Measurements from ENCODE around the gene GTF3C4. TPM values are rescaled to one million over a fixed set of nuclear protein-coding genes. Genes with fewer than 3 reads are reported as not detected.

GTF3C4 gene
- total RNA-seq, 1 donor from 2014 or later, result 27.6 TPM

GRCh38 chr9:132645711-132646110, 24.6 kb upstream of the GTF3C4 start:
- Mint-ChIP-seq H3K36me3 (ENCODE audit: low read depth, unreplicated experiment) (peaks cover 19% of the 10 kb centered on the region), H3K4me3 (ENCODE audit: unreplicated experiment) (peak overlapping the region; percentile 53), H3K9me3 (ENCODE audit: unreplicated experiment) (no peaks in the 10 kb centered on the region), H3K27me3 (ENCODE audit: unreplicated experiment) (peaks cover 3% of the 10 kb centered on the region), H3K4me1 (ENCODE audit: unreplicated experiment) (peaks cover 3% of the 10 kb centered on the region), H3K27ac (ENCODE audit: unreplicated experiment) (no peak overlapping the region)
- no peak for DNase-seq (ENCODE audit: low spot score)
- TF ChIP-seq CTCF (IDR thresholded peaks at IDR 0.05; ENCODE audit: unreplicated experiment), result no peak

GRCh38 chr9:132646726-132647125, 23.5 kb upstream of the GTF3C4 start:
- Mint-ChIP-seq H3K4me3 (ENCODE audit: unreplicated experiment) (peak overlapping the region; percentile 9), H3K9me3 (ENCODE audit: unreplicated experiment) (no peaks in the 10 kb centered on the region), H3K4me1 (ENCODE audit: unreplicated experiment) (peaks cover 3% of the 10 kb centered on the region), H3K27me3 (ENCODE audit: unreplicated experiment) (peaks cover 3% of the 10 kb centered on the region), H3K27ac (ENCODE audit: unreplicated experiment) (no peak overlapping the region), H3K36me3 (ENCODE audit: low read depth, unreplicated experiment) (peaks cover 19% of the 10 kb centered on the region)
- TF ChIP-seq CTCF (IDR thresholded peaks at IDR 0.05; ENCODE audit: unreplicated experiment), result no peak
- DNase-seq (ENCODE audit: low spot score), result no peak

DNA sequence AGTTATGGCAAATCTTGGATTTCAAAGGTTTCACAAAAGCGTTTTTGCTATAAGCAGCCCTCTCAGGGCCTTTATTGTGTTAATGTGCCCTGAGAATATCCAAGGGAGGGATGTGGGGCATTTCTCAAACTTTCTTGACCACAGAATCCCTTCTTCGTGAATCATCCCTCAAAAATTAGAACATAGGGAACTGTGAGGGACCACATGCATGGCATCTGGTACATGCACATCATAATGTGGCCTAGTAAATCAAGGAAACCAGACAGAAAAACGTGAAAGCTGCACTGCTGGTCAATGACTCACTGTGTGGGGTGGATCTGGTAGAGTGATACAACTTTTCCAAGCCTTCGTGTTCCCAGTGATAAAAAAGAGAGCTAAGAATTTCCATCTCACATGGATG, 22.9 kb upstream of the GTF3C4 start:
- DNase-seq (ENCODE audit: low spot score), result no peak
- TF ChIP-seq CTCF (IDR thresholded peaks at IDR 0.05; ENCODE audit: unreplicated experiment), result no peak
- Mint-ChIP-seq H3K4me1 (ENCODE audit: unreplicated experiment) (peaks cover 3% of the 10 kb centered on the region), H3K9me3 (ENCODE audit: unreplicated experiment) (no peaks in the 10 kb centered on the region), H3K27ac (ENCODE audit: unreplicated experiment) (no peak overlapping the region), H3K27me3 (ENCODE audit: unreplicated experiment) (peaks cover 3% of the 10 kb centered on the region), H3K36me3 (ENCODE audit: low read depth, unreplicated experiment) (peaks cover 19% of the 10 kb centered on the region), H3K4me3 (ENCODE audit: unreplicated experiment) (no peak overlapping the region)

DNA sequence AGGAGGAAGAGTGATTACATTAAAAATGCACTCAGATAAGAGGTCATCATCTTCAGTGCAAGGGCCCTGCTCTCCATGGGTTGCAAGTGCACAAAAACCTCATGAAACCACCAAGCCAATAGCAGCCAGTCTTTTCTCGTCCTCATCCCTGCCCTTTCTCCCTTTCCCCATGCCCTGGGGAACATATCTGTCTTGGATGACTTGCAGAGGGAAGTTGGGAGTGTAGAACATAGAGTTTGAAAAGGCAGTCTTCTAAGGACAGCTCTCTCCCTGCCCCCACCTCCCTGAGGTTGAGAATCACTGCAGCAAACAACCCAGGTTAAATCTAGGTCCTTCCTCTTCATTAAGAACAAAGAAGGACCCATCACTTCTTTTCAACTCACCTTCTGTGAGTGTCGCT, 22.5 kb upstream of the GTF3C4 start:
- Mint-ChIP-seq H3K27ac (ENCODE audit: unreplicated experiment) (no peak overlapping the region), H3K4me3 (ENCODE audit: unreplicated experiment) (no peak overlapping the region), H3K36me3 (ENCODE audit: low read depth, unreplicated experiment) (peaks cover 23% of the 10 kb centered on the region), H3K27me3 (ENCODE audit: unreplicated experiment) (peaks cover 5% of the 10 kb centered on the region), H3K9me3 (ENCODE audit: unreplicated experiment) (no peaks in the 10 kb centered on the region), H3K4me1 (ENCODE audit: unreplicated experiment) (peaks cover 3% of the 10 kb centered on the region)
- DNase-seq (ENCODE audit: low spot score), result no peak
- TF ChIP-seq CTCF (IDR thresholded peaks at IDR 0.05; ENCODE audit: unreplicated experiment), result no peak

GRCh38 chr9:132648283-132648682, 22.0 kb upstream of the GTF3C4 start:
- DNase-seq (ENCODE audit: low spot score), result no peak
- Mint-ChIP-seq H3K4me3 (ENCODE audit: unreplicated experiment) (no peak overlapping the region), H3K27me3 (ENCODE audit: unreplicated experiment) (peaks cover 6% of the 10 kb centered on the region), H3K27ac (ENCODE audit: unreplicated experiment) (no peak overlapping the region), H3K4me1 (ENCODE audit: unreplicated experiment) (peaks cover 3% of the 10 kb centered on the region), H3K9me3 (ENCODE audit: unreplicated experiment) (no peaks in the 10 kb centered on the region), H3K36me3 (ENCODE audit: low read depth, unreplicated experiment) (peaks cover 24% of the 10 kb centered on the region)
- TF ChIP-seq CTCF (IDR thresholded peaks at IDR 0.05; ENCODE audit: unreplicated experiment), result no peak
